Activated CD4-positive, alpha-beta T cell treated with anti-CD3 and anti-CD28 coated beads, Interleukin-2, amount 10 ng/mL, durations not matched to agents 7 days and 5 days (primary cell): ENCODE measurements around the gene GMEB2. TPM values are rescaled to one million over a fixed set of nuclear protein-coding genes. Genes with fewer than 3 reads are reported as not detected.
A peak's percentile ranks its signal among the peaks of the same experiment; 100 is the strongest.

Experiments
- CTCF ChIA-PET: fragments of 350-600 bp; sonication (Branson Sonifier 250); formaldehyde crosslinking; loops from one replicate; lab custom pipeline; 2021; ENCODE audit warnings: antibody characterized with exemption; lab: Charles Lee
- POLR2A ChIA-PET: fragments of 350-600 bp; sonication (Branson Sonifier 250); formaldehyde crosslinking; loops from one replicate; lab custom pipeline; 2021; ENCODE audit warnings: antibody characterized with exemption; lab: Charles Lee
- DNase-seq: peaks from one replicate; pipeline ENCODE4 v3.0.0-alpha.2; 2020
- H3K27ac Mint-ChIP-seq: one replicate; pipeline ENCODE4 v1.8.0; 2021; ENCODE audit warnings: mild to moderate bottlenecking, moderate library complexity, mixed read lengths
- H3K27me3 Mint-ChIP-seq: one replicate; pipeline ENCODE4 v1.8.0; 2021; ENCODE audit warnings: mixed read lengths
- H3K36me3 Mint-ChIP-seq: one replicate; pipeline ENCODE4 v1.8.0; 2021; ENCODE audit warnings: low read depth, mixed read lengths
- H3K4me1 Mint-ChIP-seq: one replicate; pipeline ENCODE4 v1.8.0; 2021; ENCODE audit warnings: mixed read lengths
- H3K4me3 Mint-ChIP-seq: one replicate; pipeline ENCODE4 v1.8.0; 2021; ENCODE audit warnings: mild to moderate bottlenecking, moderate library complexity, mixed read lengths
- H3K9me3 Mint-ChIP-seq: one replicate; pipeline ENCODE4 v1.8.0; 2021; ENCODE audit warnings: mixed read lengths
- total RNA-seq, 2 experiments: library from RNA; stranded (reverse); gene quantifications; one replicate each; pipeline ENCODE4 v1.2.3, GENCODE V29; 2021

GMEB2 gene
- total RNA-seq, 2 experiments from 2014 or later, result 20.0 to 20.5 TPM

DNA sequence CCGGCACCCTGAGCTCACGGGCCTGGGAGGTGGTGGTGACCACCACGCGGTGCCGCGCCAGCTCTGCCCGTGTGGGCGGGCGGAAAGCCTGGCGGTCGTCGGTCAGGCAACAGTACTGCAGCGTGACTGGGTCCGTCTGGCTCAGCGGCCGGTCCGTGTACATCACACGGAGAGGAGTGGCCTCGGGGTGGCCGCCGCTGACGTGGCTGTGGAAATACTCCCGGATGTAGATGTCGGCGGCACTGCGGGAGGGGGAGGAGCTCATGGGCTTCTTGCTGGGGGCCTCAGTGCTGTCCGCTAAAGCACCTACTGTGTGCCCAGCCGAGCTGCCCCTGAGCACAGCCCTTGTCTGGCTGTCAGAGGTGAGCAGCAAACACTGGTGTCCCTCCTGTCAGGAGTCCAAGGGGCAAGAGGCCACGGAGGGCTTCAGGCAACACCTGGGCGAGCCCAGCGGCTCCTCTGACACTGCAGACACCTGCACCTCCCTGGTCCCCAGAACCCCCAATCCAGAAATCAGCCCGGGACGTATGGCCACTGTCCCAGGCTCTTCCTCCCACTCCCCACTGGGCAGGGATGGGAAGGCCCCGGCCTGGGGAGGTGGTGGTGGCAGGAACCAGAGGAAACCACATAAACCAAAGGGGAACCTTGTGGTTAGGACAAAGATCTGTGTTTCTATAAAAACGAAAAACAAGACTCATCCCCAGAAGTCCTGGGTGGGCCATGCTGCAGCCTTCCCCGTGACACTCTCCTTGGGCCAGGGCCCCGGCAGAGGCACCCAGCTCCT lies 59.3 kb downstream of the GMEB2 start:
- H3K4me3 Mint-ChIP-seq, result peak overlapping the region; percentile 66
- peaks cover 27% of the 10 kb centered on the region for H3K36me3 Mint-ChIP-seq
- peak; percentile 63 for DNase-seq
- H3K27me3 Mint-ChIP-seq, result no peaks in the 10 kb centered on the region
- POLR2A ChIA-PET, result no interaction called here
- CTCF ChIA-PET, result interaction anchor here (0.9 to 2.3 kb wide), 5 partner anchors 21 to 91 kb away, joined by 3 to 8 read pairs (median 4); partner anchors contain the start of genes PTK6, RTEL1 and SRMS
- H3K9me3 Mint-ChIP-seq, result no peaks in the 10 kb centered on the region
- peak overlapping the region; percentile 80 for H3K27ac Mint-ChIP-seq
- peaks cover 24% of the 10 kb centered on the region for H3K4me1 Mint-ChIP-seq

DNA sequence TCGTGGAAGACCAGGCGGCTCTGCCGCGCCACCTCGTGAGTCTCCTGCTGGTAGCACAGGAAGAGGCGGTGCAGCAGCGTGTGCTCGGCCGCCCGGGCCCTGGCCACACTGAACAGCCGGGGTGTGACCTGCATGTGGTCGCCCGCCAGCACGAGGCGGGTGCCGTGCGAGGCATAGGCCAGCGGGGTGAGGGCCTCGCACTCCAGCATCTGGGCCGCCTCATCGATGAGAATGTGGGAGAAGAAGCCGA lies 59.8 kb downstream of the GMEB2 start:
- CTCF ChIA-PET, result interaction anchor here (0.9 to 2.3 kb wide), 4 partner anchors 20 to 91 kb away, joined by 3 to 8 read pairs (median 5); partner anchors contain the start of genes RTEL1 and SRMS
- POLR2A ChIA-PET, result no interaction called here
- Mint-ChIP-seq H3K27me3 (no peaks in the 10 kb centered on the region), H3K9me3 (no peaks in the 10 kb centered on the region), H3K36me3 (peaks cover 27% of the 10 kb centered on the region), H3K4me1 (peaks cover 24% of the 10 kb centered on the region), H3K4me3 (no peak overlapping the region), H3K27ac (no peak overlapping the region)
- DNase-seq, result no peak

DNA sequence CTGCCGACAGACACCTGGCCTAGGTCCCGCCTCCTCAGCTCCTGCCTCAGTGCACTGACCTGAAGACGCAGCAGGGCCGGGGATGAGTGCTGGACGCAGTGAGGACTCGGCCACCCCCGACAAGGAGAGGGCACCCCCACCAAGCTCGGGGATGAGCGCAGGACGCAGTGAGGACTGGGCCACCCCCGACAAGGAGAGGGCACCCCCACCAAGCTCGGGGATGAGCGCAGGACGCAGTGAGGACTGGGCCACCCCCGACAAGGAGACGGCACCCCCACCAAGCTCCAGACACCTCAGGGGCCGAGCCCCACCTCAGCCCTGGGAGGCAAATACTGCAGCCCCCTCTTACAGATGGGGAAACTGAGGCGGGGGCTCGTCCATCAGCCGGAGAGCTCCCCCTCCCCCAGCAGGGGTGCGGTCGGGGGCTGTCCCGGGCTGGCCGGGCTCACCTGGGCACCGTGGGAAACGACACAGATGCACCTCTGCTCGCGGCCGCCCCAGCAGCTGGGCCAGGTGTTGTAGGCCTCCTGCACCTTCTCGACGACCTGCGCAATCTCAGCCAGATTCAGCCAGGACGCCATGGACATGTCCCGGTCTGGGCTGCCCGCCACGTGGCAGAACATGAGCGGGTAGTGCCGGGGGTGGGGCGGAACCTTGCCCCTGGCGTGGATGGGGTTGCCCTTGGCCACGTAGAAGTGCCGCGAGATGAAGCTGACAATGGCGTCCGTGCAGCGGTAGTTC lies 60.3 kb downstream of the GMEB2 start:
- no peak overlapping the region for H3K27ac Mint-ChIP-seq
- ChIA-PET POLR2A (no interaction called here), CTCF (interaction anchor here (1.3 to 1.6 kb wide), 2 partner anchors 12 to 69 kb away, joined by 3 to 4 read pairs; no protein-coding TSS in a partner anchor)
- H3K9me3 Mint-ChIP-seq, result no peaks in the 10 kb centered on the region
- H3K4me3 Mint-ChIP-seq, result no peak overlapping the region
- H3K36me3 Mint-ChIP-seq, result peaks cover 27% of the 10 kb centered on the region
- H3K27me3 Mint-ChIP-seq, result no peaks in the 10 kb centered on the region
- no peak for DNase-seq
- H3K4me1 Mint-ChIP-seq, result peaks cover 24% of the 10 kb centered on the region

DNA sequence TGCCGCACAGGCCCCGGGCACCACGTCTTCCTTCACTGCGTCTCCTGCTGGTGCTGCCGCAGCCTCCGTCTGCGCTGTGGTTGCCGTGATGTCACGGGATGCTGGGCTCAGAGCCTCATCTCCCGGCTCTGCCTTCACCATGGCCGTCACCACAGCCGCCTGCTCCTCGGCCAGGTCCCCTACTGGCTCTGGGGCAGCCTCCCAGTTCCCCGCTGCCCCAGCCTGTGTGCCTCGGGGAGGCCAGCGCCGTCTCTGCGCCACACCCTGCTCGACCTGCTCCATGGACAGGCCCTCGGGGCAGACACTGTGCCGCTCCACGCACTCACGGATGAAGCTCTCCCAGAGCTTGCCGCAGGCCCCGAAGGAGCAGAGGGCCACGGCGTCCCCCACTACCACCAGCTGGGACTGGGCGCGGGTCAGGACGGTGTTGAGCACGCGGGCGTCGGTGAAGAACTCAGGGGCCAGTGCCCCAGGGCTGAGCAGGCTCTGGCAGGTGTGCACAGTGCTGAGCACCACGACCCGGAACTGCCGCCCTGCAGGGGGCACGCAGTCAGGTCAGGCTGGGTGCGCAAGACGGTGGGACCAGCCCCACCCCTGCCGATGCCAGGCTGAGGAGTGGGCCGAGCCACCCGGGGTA lies 61.1 kb downstream of the GMEB2 start:
- Mint-ChIP-seq H3K27ac (no peak overlapping the region), H3K4me3 (no peak overlapping the region), H3K36me3 (peaks cover 32% of the 10 kb centered on the region), H3K4me1 (peaks cover 24% of the 10 kb centered on the region), H3K27me3 (no peaks in the 10 kb centered on the region), H3K9me3 (no peaks in the 10 kb centered on the region)
- ChIA-PET CTCF (interaction anchor here (0.6 to 1.6 kb wide), 3 partner anchors 8 to 145 kb away, joined by 3 to 4 read pairs (median 3); partner anchors contain the start of gene HELZ2), POLR2A (no interaction called here)
- no peak for DNase-seq

DNA sequence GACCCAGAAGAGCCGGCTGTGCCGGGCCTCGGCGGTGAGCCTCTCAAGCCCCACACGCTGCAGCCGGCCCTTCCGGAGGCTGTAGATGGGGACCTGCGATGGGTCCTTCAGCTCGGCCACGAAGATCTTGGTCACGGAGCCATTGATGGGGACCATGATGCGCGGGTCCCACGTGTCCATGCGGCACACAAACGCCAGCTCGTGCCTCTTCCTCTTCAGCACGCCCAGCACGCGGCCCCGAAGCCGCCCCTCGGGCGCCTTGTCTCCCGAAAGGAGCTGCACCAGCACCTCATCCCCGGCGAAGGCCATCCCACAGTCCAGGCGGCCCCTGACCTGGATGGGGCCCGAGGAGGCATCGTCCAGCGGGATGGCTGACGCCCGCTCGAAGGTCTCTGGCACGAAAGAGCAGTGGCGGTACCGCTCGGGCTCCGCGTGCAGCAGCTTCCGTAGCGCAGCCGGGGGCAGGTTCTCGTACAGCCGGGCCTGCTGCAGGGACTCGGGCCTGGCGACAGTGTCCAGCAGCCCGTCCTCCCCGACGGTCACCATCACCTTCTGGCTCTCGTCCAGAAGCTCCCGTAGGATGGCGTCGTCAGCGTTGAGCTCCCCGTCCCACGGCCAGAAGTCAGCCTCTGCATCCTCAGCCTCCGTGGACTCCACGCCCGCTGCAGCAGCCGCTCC lies 61.7 kb downstream of the GMEB2 start:
- H3K9me3 Mint-ChIP-seq, result peaks cover 2% of the 10 kb centered on the region
- DNase-seq, result no peak

DNA sequence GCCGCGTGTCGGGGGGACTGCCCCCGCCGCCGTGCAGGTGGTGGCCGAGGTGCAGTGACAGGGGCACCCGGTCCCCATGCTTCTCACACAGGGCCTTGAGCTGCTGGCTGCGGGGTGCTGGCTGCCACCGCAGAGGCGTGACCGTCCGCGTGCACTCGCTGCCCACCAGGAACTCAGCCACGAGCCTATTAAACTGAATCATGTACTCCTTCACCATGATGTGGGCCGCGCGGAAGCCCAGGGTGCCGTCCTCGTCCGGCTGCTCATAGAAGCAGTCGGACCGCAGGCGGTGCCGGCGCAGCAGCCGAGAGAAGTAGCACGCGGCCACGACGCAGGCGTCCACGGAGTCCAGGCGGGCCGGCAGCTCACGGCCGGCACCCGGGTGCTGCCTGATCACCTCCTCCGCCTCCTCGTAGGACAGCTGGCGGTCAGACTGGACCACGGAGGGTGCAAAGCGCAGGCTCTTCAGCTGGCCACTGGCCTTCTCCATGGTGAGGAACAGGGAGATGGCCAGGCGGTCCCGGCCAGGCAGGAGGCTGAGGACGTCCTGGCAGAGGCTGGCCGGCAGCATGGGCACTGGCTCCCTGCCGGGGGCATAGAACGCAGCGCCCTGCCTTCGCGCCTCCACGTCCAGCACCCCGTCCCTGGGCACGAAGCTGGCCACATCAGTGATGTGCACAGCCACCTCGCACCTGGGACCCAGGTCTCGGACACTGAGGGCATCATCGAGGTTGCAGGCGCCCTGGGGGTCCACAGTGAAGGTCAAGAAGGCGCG lies 62.7 kb downstream of the GMEB2 start:
- ChIA-PET CTCF (interaction anchor here (1.4 kb wide), 1 partner anchor 27 kb away, joined by 5 read pairs; the partner anchor contains the start of gene PTK6), POLR2A (no interaction called here)
- Mint-ChIP-seq H3K27ac (no peak overlapping the region), H3K4me3 (no peak overlapping the region), H3K36me3 (peaks cover 38% of the 10 kb centered on the region), H3K9me3 (peaks cover 2% of the 10 kb centered on the region), H3K4me1 (peaks cover 22% of the 10 kb centered on the region), H3K27me3 (no peaks in the 10 kb centered on the region)
- no peak for DNase-seq

More for the DNA sequence above, 61.7 kb downstream of the GMEB2 start:
- ChIA-PET CTCF (interaction anchor here (0.6 to 1.6 kb wide), 4 partner anchors 9 to 145 kb away, joined by 3 to 5 read pairs (median 4); partner anchors contain the start of genes HELZ2 and PTK6), POLR2A (no interaction called here)
- H3K4me3 Mint-ChIP-seq, result no peak overlapping the region
- peaks cover 38% of the 10 kb centered on the region for H3K36me3 Mint-ChIP-seq
- H3K27me3 Mint-ChIP-seq, result no peaks in the 10 kb centered on the region
- H3K4me1 Mint-ChIP-seq, result peaks cover 26% of the 10 kb centered on the region
- H3K27ac Mint-ChIP-seq, result no peak overlapping the region

DNA sequence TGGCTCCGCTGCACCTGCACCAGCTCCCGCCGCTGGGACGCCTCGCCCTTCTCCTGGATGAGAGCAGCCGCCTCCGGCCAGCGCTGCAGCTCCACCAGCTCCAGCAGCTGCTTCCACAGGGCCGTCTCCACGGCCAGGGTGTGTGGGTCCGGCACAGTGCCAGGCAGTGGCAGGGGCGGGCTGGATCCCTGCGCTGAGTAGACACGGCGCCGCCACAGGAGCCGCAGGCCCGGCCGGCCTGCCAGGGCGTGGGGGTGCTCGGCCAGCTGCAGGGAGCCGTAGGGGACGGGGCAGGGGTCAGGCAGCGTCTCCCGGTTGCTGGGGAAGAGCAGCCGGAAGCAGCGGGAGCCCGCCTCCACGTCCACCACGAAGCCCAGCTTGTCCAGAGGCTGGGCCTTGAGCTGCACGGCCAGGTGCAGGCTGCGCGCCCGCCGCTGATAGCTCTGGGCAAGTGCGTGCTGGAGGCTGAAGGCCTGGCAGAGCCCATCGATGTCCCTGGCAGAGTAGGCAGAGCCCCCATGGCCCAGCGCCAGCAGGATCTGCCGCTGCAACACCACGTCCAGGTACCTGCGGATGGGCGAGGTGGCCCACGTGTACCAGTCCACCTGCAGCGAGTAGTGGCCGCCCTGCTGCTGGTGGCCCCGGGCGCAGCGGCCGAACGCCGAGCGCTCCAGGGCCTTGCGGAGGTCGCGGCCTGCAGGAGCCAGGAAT lies 63.5 kb downstream of the GMEB2 start:
- POLR2A ChIA-PET, result no interaction called here
- peaks cover 17% of the 10 kb centered on the region for H3K4me1 Mint-ChIP-seq
- CTCF ChIA-PET, result interaction anchor here (1.1 to 1.6 kb wide), 2 partner anchors 12 to 26 kb away, joined by 4 to 5 read pairs; no protein-coding TSS in a partner anchor
- H3K9me3 Mint-ChIP-seq, result peaks cover 2% of the 10 kb centered on the region
- DNase-seq, result no peak
- no peak overlapping the region for H3K27ac Mint-ChIP-seq
- no peaks in the 10 kb centered on the region for H3K27me3 Mint-ChIP-seq
- no peak overlapping the region for H3K4me3 Mint-ChIP-seq
- peaks cover 38% of the 10 kb centered on the region for H3K36me3 Mint-ChIP-seq

DNA sequence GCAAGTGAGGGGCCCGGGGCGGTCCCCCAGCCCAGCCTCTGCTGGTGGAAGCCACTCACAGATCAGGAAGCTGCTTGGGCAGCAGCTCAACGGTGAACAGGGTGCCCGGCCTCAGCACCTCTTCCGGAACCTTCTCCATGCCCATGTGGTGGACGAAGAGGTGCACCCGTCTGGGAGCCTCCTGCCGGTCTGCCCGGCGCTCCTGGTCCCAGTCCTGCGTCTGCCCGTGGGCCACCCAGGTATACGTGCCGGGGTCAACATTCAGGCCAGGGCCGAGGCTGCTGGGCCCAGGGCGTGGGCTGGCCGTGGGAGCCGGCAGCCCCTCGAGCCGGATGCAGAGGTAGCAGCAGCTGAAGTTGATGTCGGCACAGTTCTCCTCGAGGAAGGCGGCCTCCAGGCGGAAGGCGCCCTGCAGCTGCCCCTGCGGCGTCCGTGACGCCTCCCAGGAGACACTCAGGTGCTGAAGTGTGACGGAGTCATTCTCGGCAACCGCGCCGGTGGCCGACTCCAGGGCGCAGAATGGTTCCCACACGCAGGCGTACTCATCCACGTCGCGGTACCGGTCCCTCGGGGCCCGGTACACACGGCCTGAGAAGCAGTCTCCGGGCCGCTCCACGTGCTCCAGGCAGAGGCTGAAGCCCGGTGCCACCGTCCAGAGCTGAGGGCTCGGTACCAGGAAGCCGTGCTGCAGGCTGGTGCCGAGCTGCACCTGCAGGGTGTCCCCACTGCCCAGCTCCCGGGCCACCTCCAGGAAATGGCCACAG lies 64.3 kb downstream of the GMEB2 start:
- Mint-ChIP-seq H3K27me3 (no peaks in the 10 kb centered on the region), H3K4me3 (no peak overlapping the region), H3K36me3 (peaks cover 34% of the 10 kb centered on the region), H3K27ac (no peak overlapping the region), H3K9me3 (peaks cover 2% of the 10 kb centered on the region), H3K4me1 (peaks cover 10% of the 10 kb centered on the region)
- no peak for DNase-seq
- POLR2A ChIA-PET, result no interaction called here
- CTCF ChIA-PET, result interaction anchor here (0.6 to 1.6 kb wide), 4 partner anchors 11 to 126 kb away, joined by 4 to 5 read pairs (median 4); partner anchors contain the start of gene PTK6

DNA sequence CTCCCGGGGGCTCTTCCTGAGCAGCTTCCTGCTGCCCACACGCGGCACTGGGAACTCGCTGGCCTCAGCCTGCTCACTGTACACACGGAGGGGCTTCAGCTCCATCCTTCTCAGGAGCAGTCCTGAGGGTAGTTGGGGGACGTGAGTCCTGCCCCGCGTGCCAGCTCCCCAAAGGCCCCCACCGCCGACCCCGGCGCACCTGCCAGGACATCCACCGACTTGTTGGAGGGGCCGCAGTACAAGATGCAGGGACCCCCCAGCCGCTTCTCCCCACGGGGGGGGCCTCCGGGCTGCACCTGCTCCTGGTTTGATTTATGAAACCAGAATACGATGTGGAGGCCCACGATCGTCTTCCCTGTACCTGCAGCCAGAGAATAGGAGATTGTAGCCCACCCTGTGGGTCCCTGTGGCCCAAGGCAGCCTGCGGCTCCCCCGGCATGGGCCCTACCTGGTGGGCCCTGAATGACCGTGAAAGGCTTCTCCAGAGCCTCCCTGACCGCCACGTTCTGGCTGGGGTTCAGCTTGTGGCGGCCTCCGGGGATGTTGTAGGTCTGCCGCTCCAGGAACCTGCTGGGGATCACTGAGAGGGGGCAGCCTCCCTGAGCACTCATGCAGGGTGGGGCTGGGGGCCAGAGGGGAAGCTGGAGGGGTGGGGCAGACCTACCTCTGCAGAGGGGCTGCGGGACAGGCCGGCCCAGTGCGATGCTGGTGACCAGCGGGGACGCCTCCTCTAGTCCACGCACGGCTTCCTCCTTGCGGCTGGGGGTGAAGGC lies 65.1 kb downstream of the GMEB2 start:
- peaks cover 2% of the 10 kb centered on the region for H3K4me1 Mint-ChIP-seq
- H3K9me3 Mint-ChIP-seq, result peaks cover 2% of the 10 kb centered on the region
- no peak overlapping the region for H3K27ac Mint-ChIP-seq
- H3K27me3 Mint-ChIP-seq, result no peaks in the 10 kb centered on the region
- POLR2A ChIA-PET, result no interaction called here
- no peak overlapping the region for H3K4me3 Mint-ChIP-seq
- CTCF ChIA-PET, result interaction anchor here (0.6 to 1.6 kb wide), 4 partner anchors 10 to 125 kb away, joined by 3 to 5 read pairs (median 4); partner anchors contain the start of gene PTK6
- H3K36me3 Mint-ChIP-seq, result peaks cover 25% of the 10 kb centered on the region
- DNase-seq, result no peak
